H1 (cell line): ENCODE data around the gene SH3BP2. TPM values are rescaled to one million over a fixed set of nuclear protein-coding genes. Genes with fewer than 3 reads are reported as not detected.

Experiments
- BRCA1 ChIP-seq: IDR thresholded peaks from 2 replicates; pipeline ENCODE4 v1.6.1; 2012; ENCODE audit warnings: low read depth, low read length, improper control_type of control experiment
- CBX8 ChIP-seq: fragments of 300-800, 300-1000 bp; sonication (generic); IDR thresholded peaks from 2 replicates; pipeline ENCODE4 v1.7.1; 2016; ENCODE audit warnings: low read depth, low read length, borderline replicate concordance
- CEBPB ChIP-seq: IDR thresholded peaks from 2 replicates; pipeline ENCODE4 v1.6.1; 2012; ENCODE audit warnings: low read depth, low read length
- CHD2 ChIP-seq: IDR thresholded peaks from 2 replicates; pipeline ENCODE4 v1.6.1; 2012; ENCODE audit warnings: low read length, improper control_type of control experiment
- CREB1 ChIP-seq: IDR thresholded peaks from 2 replicates; pipeline ENCODE4 v1.6.1; 2012; ENCODE audit warnings: inconsistent platforms
- FOSL1 ChIP-seq: IDR thresholded peaks from 2 replicates; pipeline ENCODE4 v1.6.1; 2011; ENCODE audit warnings: mild to moderate bottlenecking, low read depth, low read length, moderate library complexity; ENCODE audit not compliant: insufficient read depth
- HDAC2 ChIP-seq, 2 experiments: fragments of 300-600 bp in 1 of 2; sonication (generic) in 1 of 2; IDR thresholded peaks; 2 replicates each; pipeline ENCODE4 v1.6.1; 2011 to 2012; ENCODE audit warnings: low read depth in 2 of 2, low read length in 2 of 2, mild to moderate bottlenecking in 2 of 2, moderate library complexity in 2 of 2, borderline replicate concordance in 1 of 2, inconsistent platforms in 1 of 2
- JUND ChIP-seq: IDR thresholded peaks from 2 replicates; pipeline ENCODE4 v1.6.1; 2011; ENCODE audit warnings: mild to moderate bottlenecking, improper control_type of control experiment, low read length
- NRF1 ChIP-seq: IDR thresholded peaks from 2 replicates; pipeline ENCODE4 v1.6.1; 2011; ENCODE audit warnings: mild to moderate bottlenecking, low read depth, low read length, improper control_type of control experiment
- POLR2A ChIP-seq, 2 experiments: IDR thresholded peaks; 1 replicate in 1 of 2; 2 replicates in 1 of 2; pipeline ENCODE4 v1.6.1; 2011; ENCODE audit warnings: low read depth in 2 of 2, low read length in 2 of 2, mild to moderate bottlenecking in 2 of 2; ENCODE audit errors: control extremely low read depth in 1 of 2
- POU5F1 ChIP-seq: IDR thresholded peaks from 2 replicates; pipeline ENCODE4 v1.6.1; 2011; ENCODE audit warnings: low read depth, mild to moderate bottlenecking, low read length, moderate library complexity
- RXRA ChIP-seq: IDR thresholded peaks from 2 replicates; pipeline ENCODE4 v1.6.1; 2011; ENCODE audit warnings: low read depth, mild to moderate bottlenecking, low read length, moderate library complexity; ENCODE audit not compliant: insufficient read depth
- SAP30 ChIP-seq: fragments of 300-600 bp; sonication (generic); IDR thresholded peaks from 2 replicates; pipeline ENCODE4 v1.7.1; 2012; ENCODE audit warnings: low read length, moderate library complexity, mild to moderate bottlenecking, inconsistent platforms; ENCODE audit not compliant: insufficient read depth, insufficient replicate concordance
- SIRT6 ChIP-seq: IDR thresholded peaks from one replicate; pipeline ENCODE4 v1.7.1; 2012; ENCODE audit warnings: low read length, inconsistent platforms
- SP1 ChIP-seq: IDR thresholded peaks from 2 replicates; pipeline ENCODE4 v1.6.1; 2011; ENCODE audit warnings: low read depth, low read length
- TAF1 ChIP-seq: IDR thresholded peaks from 2 replicates; pipeline ENCODE4 v1.6.1; 2011; ENCODE audit warnings: mild to moderate bottlenecking, low read depth, low read length
- TBP ChIP-seq: IDR thresholded peaks from 2 replicates; pipeline ENCODE4 v1.6.1; 2011; ENCODE audit warnings: low read depth, low read length, improper control_type of control experiment
- USF2 ChIP-seq: IDR thresholded peaks from 2 replicates; pipeline ENCODE4 v1.6.1; 2011; ENCODE audit warnings: low read length, improper control_type of control experiment
- YY1 ChIP-seq: IDR thresholded peaks from 2 replicates; pipeline ENCODE4 v1.6.1; 2011; ENCODE audit warnings: low read depth, mild to moderate bottlenecking, low read length
- polyA plus RNA-seq, 7 experiments: library from polyadenylated mRNA; depleted of rRNA in 3 of 7; stranded (reverse) in 5 of 7; unstranded in 2 of 7; fragments of >200 nt in 5 of 7; fragments of 200-250 nt in 2 of 7; gene quantifications; 1 replicate in 5 of 7; 2 replicates in 1 of 7; 4 replicates in 1 of 7; pipeline versions ENCODE4 v1.2.1 to v1.2.3, GENCODE V29; 2011 to 2013; ENCODE audit warnings: missing spikeins in 2 of 7, mixed read lengths in 2 of 7
- total RNA-seq: library from RNA; stranded (reverse); fragmentation: NEBNext Ultra II Directional; extraction: Animal tissue kit (Norgen Biotek cat#: 25700); gene quantifications from 2 replicates; pipeline ENCODE4 v1.2.1, GENCODE V29; 2021

SH3BP2 gene
- total and polyA plus RNA-seq, 2 of the 8 experiments (the other 6 are each of a cell fraction or from before 2014, with no cell fraction given): 27.4 to 31.4 TPM

GRCh38 chr4:2843263-2843940 is 50.5 kb downstream of the SH3BP2 start, which contains the start of gene ADD1 (continued):
- TF ChIP-seq SAP30: no peak
- TF ChIP-seq CHD2: peak; percentile 88
- TF ChIP-seq SP1: peak; percentile 96
- no peak for TF ChIP-seq TBP
- no peak for TF ChIP-seq RXRA
- TF ChIP-seq NRF1: no peak
- no peak for TF ChIP-seq SIRT6
- TF ChIP-seq HDAC2 (IDR thresholded peaks at IDR 0.05; ENCODE audit: borderline replicate concordance in 1 of 2, low read depth in 2 of 2, low read length in 2 of 2): 0 out of 4 replicates have a peak, but pooled peaks of 1 of the 2 experiments have one; percentile 40
- no peak for TF ChIP-seq BRCA1
- TF ChIP-seq POU5F1: no peak
- TF ChIP-seq USF2: no peak
- no peak for TF ChIP-seq YY1
- TF ChIP-seq FOSL1: no peak
- TF ChIP-seq TAF1: 0 out of 2 replicates have a peak, but pooled peaks have one; percentile 39
- TF ChIP-seq CEBPB: no peak
- TF ChIP-seq POLR2A (IDR thresholded peaks at IDR 0.05; ENCODE audit: control extremely low read depth in 1 of 2, low read depth in 2 of 2, low read length in 2 of 2): peak; percentile 35 to 72
- TF ChIP-seq CREB1: no peak
- no peak for TF ChIP-seq CBX8
- no peak for TF ChIP-seq JUND
